Measurements from ENCODE around the gene LATS2.

DNA sequence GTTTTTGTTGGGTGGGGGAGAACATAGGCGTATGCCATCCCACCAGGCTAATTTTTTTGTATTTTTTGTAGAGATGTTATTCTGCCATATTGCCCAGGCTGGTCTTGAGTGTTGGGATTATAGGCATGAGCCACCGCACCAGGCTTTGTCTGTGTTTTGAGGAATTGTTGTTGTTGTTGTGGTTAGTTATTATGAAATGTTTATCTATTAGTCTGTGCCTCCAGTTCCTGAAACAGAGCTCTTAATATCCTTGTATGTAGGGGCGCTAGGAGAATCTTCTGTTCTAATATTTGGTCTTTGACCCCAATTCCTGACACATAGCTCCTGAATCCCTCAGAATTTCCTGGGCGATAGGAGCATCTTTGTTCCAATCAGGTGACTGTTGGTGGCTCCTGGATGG lies 5.6 kb upstream of the LATS2 start:
- TF ChIP-seq, protein P1, sequence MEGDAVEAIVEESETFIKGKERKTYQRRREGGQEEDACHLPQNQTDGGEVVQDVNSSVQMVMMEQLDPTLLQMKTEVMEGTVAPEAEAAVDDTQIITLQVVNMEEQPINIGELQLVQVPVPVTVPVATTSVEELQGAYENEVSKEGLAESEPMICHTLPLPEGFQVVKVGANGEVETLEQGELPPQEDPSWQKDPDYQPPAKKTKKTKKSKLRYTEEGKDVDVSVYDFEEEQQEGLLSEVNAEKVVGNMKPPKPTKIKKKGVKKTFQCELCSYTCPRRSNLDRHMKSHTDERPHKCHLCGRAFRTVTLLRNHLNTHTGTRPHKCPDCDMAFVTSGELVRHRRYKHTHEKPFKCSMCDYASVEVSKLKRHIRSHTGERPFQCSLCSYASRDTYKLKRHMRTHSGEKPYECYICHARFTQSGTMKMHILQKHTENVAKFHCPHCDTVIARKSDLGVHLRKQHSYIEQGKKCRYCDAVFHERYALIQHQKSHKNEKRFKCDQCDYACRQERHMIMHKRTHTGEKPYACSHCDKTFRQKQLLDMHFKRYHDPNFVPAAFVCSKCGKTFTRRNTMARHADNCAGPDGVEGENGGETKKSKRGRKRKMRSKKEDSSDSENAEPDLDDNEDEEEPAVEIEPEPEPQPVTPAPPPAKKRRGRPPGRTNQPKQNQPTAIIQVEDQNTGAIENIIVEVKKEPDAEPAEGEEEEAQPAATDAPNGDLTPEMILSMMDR (IDR thresholded peaks at IDR 0.05) = no peak
- no peak for TF ChIP-seq POLR2A (IDR thresholded peaks at IDR 0.05)
